HEK293 (cell line): ENCODE results near the gene GFOD1.
A peak's percentile ranks its signal among the peaks of the same experiment; 100 is the strongest.

Experiments used
- CTCF ChIA-PET: fragments of 350-600 bp; formaldehyde crosslinking; extraction: SDS; loops from one replicate; lab custom pipeline; 2021; ENCODE audit warnings: antibody characterized with exemption; lab: Yijun Ruan, JAX
- POLR2A ChIA-PET: fragments of 300-600 bp; formaldehyde crosslinking; extraction: SDS; loops from one replicate; lab custom pipeline; 2020; ENCODE audit warnings: antibody characterized with exemption, inconsistent platforms; lab: Yijun Ruan, JAX
- H3K27ac ChIP-seq: fragments of 200-500 bp; sonication (Bioruptor generic); 2 replicates; pipeline ENCODE4 v1.5.1; 2014; ENCODE audit warnings: low read depth, low read length, control low read depth, inconsistent platforms; ENCODE audit errors: extremely low read depth
- H3K36me3 ChIP-seq, 2 experiments: fragments of 200-500 bp in 1 of 2; sonication (Bioruptor generic) in 1 of 2; 1 replicate in 1 of 2; 2 replicates in 1 of 2; pipeline ENCODE4 v1.5.1; 2014 to 2017; ENCODE audit warnings: inconsistent platforms in 2 of 2, low read length in 2 of 2; ENCODE audit not compliant: control insufficient read depth in 2 of 2, insufficient read depth in 1 of 2
- H3K4me1 ChIP-seq: fragments of 200-500 bp; sonication (Bioruptor generic); 2 replicates; pipeline ENCODE4 v1.5.1; 2014; ENCODE audit warnings: mild to moderate bottlenecking, low read length, inconsistent platforms; ENCODE audit not compliant: control insufficient read depth, insufficient read depth
- H3K4me3 ChIP-seq: 2 replicates; pipeline ENCODE4 v1.5.1; 2011; ENCODE audit warnings: low read depth, mild to moderate bottlenecking, control low read depth, low read length, moderate library complexity
- H3K9me3 ChIP-seq: fragments of 200-500 bp; sonication (Bioruptor generic); 2 replicates; pipeline ENCODE4 v1.5.1; 2014; ENCODE audit warnings: low read depth, low read length, inconsistent platforms; ENCODE audit not compliant: control insufficient read depth, insufficient read depth
- FEZF1 ChIP-seq: fragments of 450-650 bp; formaldehyde crosslinking; IDR thresholded peaks from 2 replicates; pipeline ENCODE4 v1.5.1; 2016; ENCODE audit warnings: missing biosample characterization, missing genetic modification characterization
- IKZF3 ChIP-seq: fragments of 450-650 bp; IDR thresholded peaks from 2 replicates; pipeline ENCODE4 v1.5.0; 2018; ENCODE audit warnings: missing biosample characterization, mild to moderate bottlenecking, missing genetic modification characterization, moderate library complexity
- KLF9 ChIP-seq: fragments of 450-650 bp; formaldehyde crosslinking; IDR thresholded peaks from 2 replicates; pipeline ENCODE4 v1.5.1; 2016; ENCODE audit warnings: missing biosample characterization, missing genetic modification characterization, low read depth
- MZF1 ChIP-seq: fragments of 450-650 bp; formaldehyde crosslinking; IDR thresholded peaks from 2 replicates; pipeline ENCODE4 v1.5.1; 2017; ENCODE audit warnings: missing biosample characterization, missing genetic modification characterization, borderline replicate concordance
- PRDM10 ChIP-seq: fragments of 450-650 bp; formaldehyde crosslinking; IDR thresholded peaks from 2 replicates; pipeline ENCODE4 v1.5.1; 2016; ENCODE audit warnings: missing biosample characterization, missing genetic modification characterization
- PRDM2 ChIP-seq: fragments of 450-650 bp; formaldehyde crosslinking; IDR thresholded peaks from 2 replicates; pipeline ENCODE4 v1.5.1; 2016; ENCODE audit warnings: missing biosample characterization, missing genetic modification characterization, borderline replicate concordance
- SP7 ChIP-seq: fragments of 450-650 bp; formaldehyde crosslinking; IDR thresholded peaks from 2 replicates; pipeline ENCODE4 v1.5.1; 2016; ENCODE audit warnings: missing biosample characterization, missing genetic modification characterization
- TRIM28 ChIP-seq: IDR thresholded peaks from 2 replicates; pipeline ENCODE4 v1.6.1; 2011; ENCODE audit warnings: low read length, control low read depth, borderline replicate concordance
- WT1 ChIP-seq: fragments of 450-650 bp; formaldehyde crosslinking; IDR thresholded peaks from 2 replicates; pipeline ENCODE4 v1.5.1; 2016; ENCODE audit warnings: missing biosample characterization, missing genetic modification characterization
- ZBTB48 ChIP-seq: fragments of 450-650 bp; formaldehyde crosslinking; IDR thresholded peaks from 2 replicates; pipeline ENCODE4 v1.5.1; 2016; ENCODE audit warnings: missing biosample characterization, missing genetic modification characterization
- ZNF23 ChIP-seq: fragments of 450-650 bp; formaldehyde crosslinking; IDR thresholded peaks from 2 replicates; pipeline ENCODE4 v1.5.1; 2016; ENCODE audit warnings: missing biosample characterization, missing genetic modification characterization, borderline replicate concordance
- ZNF362 ChIP-seq: fragments of 450-650 bp; formaldehyde crosslinking; IDR thresholded peaks from 2 replicates; pipeline ENCODE4 v1.5.1; 2016; ENCODE audit warnings: missing biosample characterization, missing genetic modification characterization
- ZNF366 ChIP-seq: fragments of 450-650 bp; formaldehyde crosslinking; conservative IDR thresholded peaks from 2 replicates; pipeline ENCODE4 v1.5.1; 2016; ENCODE audit warnings: missing biosample characterization, missing genetic modification characterization
- ZNF488 ChIP-seq: fragments of 450-650 bp; formaldehyde crosslinking; IDR thresholded peaks from 2 replicates; pipeline ENCODE4 v1.5.1; 2016; ENCODE audit warnings: missing biosample characterization, missing genetic modification characterization
- ZNF514 ChIP-seq: fragments of 450-650 bp; formaldehyde crosslinking; IDR thresholded peaks from 2 replicates; pipeline ENCODE4 v1.5.1; 2016; ENCODE audit warnings: missing biosample characterization, missing genetic modification characterization
- ZNF518A ChIP-seq: fragments of 450-650 bp; formaldehyde crosslinking; conservative IDR thresholded peaks from 2 replicates; pipeline ENCODE4 v1.5.1; 2016; ENCODE audit warnings: low read depth, missing biosample characterization, missing genetic modification characterization
- ZNF561 ChIP-seq: fragments of 450-650 bp; IDR thresholded peaks from 2 replicates; pipeline ENCODE4 v1.5.1; 2018; ENCODE audit warnings: missing biosample characterization, missing genetic modification characterization, borderline replicate concordance
- ZNF677 ChIP-seq: fragments of 450-650 bp; IDR thresholded peaks from 2 replicates; pipeline ENCODE4 v1.5.0; 2018; ENCODE audit warnings: missing biosample characterization, mild to moderate bottlenecking, missing genetic modification characterization, moderate library complexity
- ZSCAN23 ChIP-seq: fragments of 450-650 bp; formaldehyde crosslinking; IDR thresholded peaks from 2 replicates; pipeline ENCODE4 v1.5.1; 2016; ENCODE audit warnings: missing biosample characterization, missing genetic modification characterization

Gene GFOD1

GRCh38 chr6:13328076-13328874 is 159.1 kb downstream of the GFOD1 start, which contains the start of gene TBC1D7:
TBC1D7 (minus strand) TSS chr6:13328537; CDS start chr6:13326898, 1,639 bp downstream.
- ChIA-PET POLR2A (interaction anchor here (0.6 to 3.4 kb wide), 25 partner anchors 12 to 417 kb away, joined by 3 to 21 read pairs (median 4); partner anchors contain the start of genes GFOD1, NOL7 and SIRT5), CTCF (interaction anchor here (0.6 to 6.9 kb wide), 10 partner anchors 8 to 416 kb away, joined by 3 to 102 read pairs (median 4); partner anchors contain the start of gene NOL7)
- peaks cover 3% of the 10 kb centered on the region; the same call in 1 of the 2 replicates for H3K4me1 ChIP-seq
- H3K36me3 ChIP-seq: peaks cover 11 to 28% of the 10 kb centered on the region in 2 experiments
- H3K9me3 ChIP-seq: no peaks in the 10 kb centered on the region
- peak within 1 kb of the TSS; percentile 97 for H3K4me3 ChIP-seq
- H3K27ac ChIP-seq: peak within 1 kb of the TSS; percentile 83
- TF ChIP-seq IKZF3 (peak; percentile 35; the same call in 1 of the 2 replicates), PRDM2 (no peak), ZSCAN23 (tag by site-specific recombination) (no peak), ZNF488 (tag by site-specific recombination) (no peak), MZF1 (tag by site-specific recombination) (no peak), ZBTB48 (peak; percentile 79), FEZF1 (tag by site-specific recombination) (no peak), TRIM28 (no peak), ZNF23 (tag by site-specific recombination) (no peak), KLF9 (tag by site-specific recombination) (0 out of 2 replicates have a peak, but pooled peaks have one; percentile 0), SP7 (tag by site-specific recombination) (peak; percentile 35), ZNF677 (tag by site-specific recombination) (no peak), ZNF366 (tag by site-specific recombination) (peak; percentile 74), ZNF362 (tag by site-specific recombination) (no peak), PRDM10 (tag by site-specific recombination) (peak; percentile 73), WT1 (tag by site-specific recombination) (peak; percentile 46), ZNF561 (peak; percentile 78; the same call in 1 of the 2 replicates), ZNF518A (tag by site-specific recombination) (peak; percentile 50; the same call in 1 of the 2 replicates), ZNF514 (tag by site-specific recombination) (no peak)
